ENCODE data around the gene RHBDD1.

RHBDD1 gene

DNA sequence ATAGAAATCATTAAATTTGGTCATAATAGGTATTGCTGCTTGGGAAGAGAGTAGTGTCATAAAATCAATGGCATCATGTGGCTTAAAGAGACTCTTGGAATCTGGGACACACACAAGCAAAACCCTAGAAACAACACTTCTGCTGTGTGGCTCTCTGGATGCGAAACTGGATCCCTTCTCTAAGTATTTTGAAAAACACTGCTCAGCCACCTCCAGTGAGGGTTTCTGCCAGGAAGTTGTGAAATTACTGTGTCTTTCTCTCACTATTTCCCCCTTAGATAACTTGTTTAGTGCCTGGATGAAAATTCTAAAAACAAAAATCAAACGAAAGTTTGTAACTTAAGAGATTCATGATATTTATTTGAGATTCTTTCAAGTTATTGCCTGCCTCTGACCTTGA lies 163.8 kb downstream of the RHBDD1 start:
- TF ChIP-seq, protein P1, sequence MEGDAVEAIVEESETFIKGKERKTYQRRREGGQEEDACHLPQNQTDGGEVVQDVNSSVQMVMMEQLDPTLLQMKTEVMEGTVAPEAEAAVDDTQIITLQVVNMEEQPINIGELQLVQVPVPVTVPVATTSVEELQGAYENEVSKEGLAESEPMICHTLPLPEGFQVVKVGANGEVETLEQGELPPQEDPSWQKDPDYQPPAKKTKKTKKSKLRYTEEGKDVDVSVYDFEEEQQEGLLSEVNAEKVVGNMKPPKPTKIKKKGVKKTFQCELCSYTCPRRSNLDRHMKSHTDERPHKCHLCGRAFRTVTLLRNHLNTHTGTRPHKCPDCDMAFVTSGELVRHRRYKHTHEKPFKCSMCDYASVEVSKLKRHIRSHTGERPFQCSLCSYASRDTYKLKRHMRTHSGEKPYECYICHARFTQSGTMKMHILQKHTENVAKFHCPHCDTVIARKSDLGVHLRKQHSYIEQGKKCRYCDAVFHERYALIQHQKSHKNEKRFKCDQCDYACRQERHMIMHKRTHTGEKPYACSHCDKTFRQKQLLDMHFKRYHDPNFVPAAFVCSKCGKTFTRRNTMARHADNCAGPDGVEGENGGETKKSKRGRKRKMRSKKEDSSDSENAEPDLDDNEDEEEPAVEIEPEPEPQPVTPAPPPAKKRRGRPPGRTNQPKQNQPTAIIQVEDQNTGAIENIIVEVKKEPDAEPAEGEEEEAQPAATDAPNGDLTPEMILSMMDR (IDR thresholded peaks at IDR 0.05; ENCODE audit: low read depth, low read length), result no peak
- no peak for DNase-seq

GRCh38 chr2:227000123-227000522 lies 164.3 kb downstream of the RHBDD1 start:
- no peaks in the 10 kb centered on the region for H3K27me3 ChIP-seq
- H3K9me3 ChIP-seq, result no peaks in the 10 kb centered on the region
- H3K4me1 ChIP-seq, result no peaks in the 10 kb centered on the region
- no peak overlapping the region for H3K4me3 ChIP-seq (ENCODE audit: low read depth, low read length)
- TF ChIP-seq, protein P1 (IDR thresholded peaks at IDR 0.05; ENCODE audit: low read depth, low read length), result no peak
- DNase-seq, result no peak
- no peaks in the 10 kb centered on the region for H3K36me3 ChIP-seq

More for the DNA sequence above, 163.8 kb downstream of the RHBDD1 start:
- H3K9me3 ChIP-seq, result no peaks in the 10 kb centered on the region
- H3K36me3 ChIP-seq, result no peaks in the 10 kb centered on the region
- no peaks in the 10 kb centered on the region for H3K27me3 ChIP-seq
- no peak overlapping the region for H3K4me3 ChIP-seq (ENCODE audit: low read depth, low read length)
- no peaks in the 10 kb centered on the region for H3K4me1 ChIP-seq

- Histone ChIP-seq H3K9me3 (no peaks in the 10 kb centered on the region), H3K4me3 (ENCODE audit: low read depth, low read length) (no peak overlapping the region), H3K4me1 (no peaks in the 10 kb centered on the region), H3K36me3 (no peaks in the 10 kb centered on the region), H3K27me3 (peaks cover 19% of the 10 kb centered on the region)
- TF ChIP-seq, protein P1 (IDR thresholded peaks at IDR 0.05; ENCODE audit: low read depth, low read length), result no peak
- DNase-seq, result no peak
Observed at GRCh38 chr2:227004482-227004881, 168.6 kb downstream of the RHBDD1 start.

DNA sequence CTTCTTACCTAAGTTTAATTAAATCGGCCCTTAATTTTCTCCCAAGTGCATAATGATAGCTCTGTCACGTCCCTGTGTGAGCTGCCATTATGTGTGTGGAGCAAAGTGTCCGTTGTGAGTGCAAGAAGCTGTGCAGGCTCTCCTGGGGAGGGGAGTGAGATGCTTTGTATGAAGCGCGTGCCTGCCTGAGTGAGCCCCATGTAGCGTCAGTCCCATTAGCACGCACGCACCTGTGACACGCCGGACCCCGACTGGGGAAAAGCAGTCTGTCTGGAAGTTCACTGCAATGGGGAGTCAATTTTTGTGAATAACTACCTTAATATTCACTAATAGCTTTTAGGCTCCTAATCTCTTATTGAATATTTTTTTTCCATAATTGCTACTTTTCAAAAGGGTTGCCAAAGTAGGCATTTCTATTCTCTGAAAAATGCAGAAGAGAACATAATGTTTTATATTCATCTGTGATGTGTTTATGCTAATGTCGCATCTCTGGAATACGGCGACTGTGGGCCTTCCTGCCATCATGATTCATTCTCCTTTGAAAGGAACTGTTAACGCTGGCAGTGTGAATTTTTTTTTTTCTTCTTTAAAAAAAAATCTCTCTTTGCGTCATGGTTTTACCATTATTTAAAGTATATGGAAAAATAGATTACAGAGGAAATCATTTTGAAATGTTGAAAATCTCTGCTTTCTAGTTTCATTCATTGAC lies 170.5 kb downstream of the RHBDD1 start:
- TF ChIP-seq, protein P1 (IDR thresholded peaks at IDR 0.05; ENCODE audit: low read depth, low read length), result no peak
- Histone ChIP-seq H3K27me3 (peaks cover 19% of the 10 kb centered on the region), H3K4me1 (no peaks in the 10 kb centered on the region), H3K9me3 (no peaks in the 10 kb centered on the region), H3K4me3 (ENCODE audit: low read depth, low read length) (no peak overlapping the region), H3K36me3 (no peaks in the 10 kb centered on the region)
- DNase-seq, result no peak

GRCh38 chr2:227007148-227007547 lies 171.3 kb downstream of the RHBDD1 start:
- DNase-seq, result no peak
- TF ChIP-seq, protein P1 (IDR thresholded peaks at IDR 0.05; ENCODE audit: low read depth, low read length), result no peak
- Histone ChIP-seq H3K36me3 (no peaks in the 10 kb centered on the region), H3K27me3 (peaks cover 19% of the 10 kb centered on the region), H3K4me3 (ENCODE audit: low read depth, low read length) (no peak overlapping the region), H3K9me3 (no peaks in the 10 kb centered on the region), H3K4me1 (no peaks in the 10 kb centered on the region)

- H3K9me3 ChIP-seq, result no peaks in the 10 kb centered on the region
- no peak overlapping the region for H3K4me3 ChIP-seq (ENCODE audit: low read depth, low read length)
- H3K36me3 ChIP-seq, result no peaks in the 10 kb centered on the region
- no peak for DNase-seq
- H3K27me3 ChIP-seq, result peaks cover 19% of the 10 kb centered on the region
- TF ChIP-seq, protein P1 (IDR thresholded peaks at IDR 0.05; ENCODE audit: low read depth, low read length), result no peak
- H3K4me1 ChIP-seq, result no peaks in the 10 kb centered on the region
Observed at GRCh38 chr2:227007940-227008339, 172.1 kb downstream of the RHBDD1 start.
